ENCODE results near the gene THBS4.

GRCh38 chr5:80117446-80117845, 82.3 kb downstream of the THBS4 start:
- TF ChIP-seq CTCF (IDR thresholded peaks at IDR 0.05) = no peak
- no peak for TF ChIP-seq POLR2AphosphoS5 (IDR thresholded peaks at IDR 0.05)
- no peak for TF ChIP-seq POLR2A (IDR thresholded peaks at IDR 0.05; ENCODE audit: low read depth)
- no peak for TF ChIP-seq EP300 (IDR thresholded peaks at IDR 0.05)
